ENCODE data around the gene EPB41L3. TPM values are rescaled to one million over a fixed set of nuclear protein-coding genes. Genes with fewer than 3 reads are reported as not detected.
A peak's percentile ranks its signal among the peaks of the same experiment; 100 is the strongest.

EPB41L3 gene
- total and polyA plus RNA-seq, 3 donors from 2014 or later = 152 to 403 (median 274) TPM

GRCh38 chr18:5530629-5531178, 13.1 kb downstream of the EPB41L3 start:
- DNase-seq = no peak
- no peaks in the 10 kb centered on the region for H3K36me3 ChIP-seq (ENCODE audit: low read depth, missing control alignments)
- 76 to 78% methylated on average over 8 of the region's 8 CpGs for WGBS, 2 donors
- no peaks in the 10 kb centered on the region for H3K9me3 ChIP-seq
- H3K4me3 ChIP-seq = no peak overlapping the region
- intact Hi-C loops (cut with DNase I; ENCODE audit: low total_unique reads) = no loop called here
- H3K4me1 ChIP-seq = peaks cover 10% of the 10 kb centered on the region
- TF ChIP-seq POLR2A (IDR thresholded peaks at IDR 0.05) = no peak
- TF ChIP-seq CTCF (IDR thresholded peaks at IDR 0.05) = no peak
- no peak overlapping the region for H3K27ac ChIP-seq
- no peaks in the 10 kb centered on the region for H3K27me3 ChIP-seq

DNA sequence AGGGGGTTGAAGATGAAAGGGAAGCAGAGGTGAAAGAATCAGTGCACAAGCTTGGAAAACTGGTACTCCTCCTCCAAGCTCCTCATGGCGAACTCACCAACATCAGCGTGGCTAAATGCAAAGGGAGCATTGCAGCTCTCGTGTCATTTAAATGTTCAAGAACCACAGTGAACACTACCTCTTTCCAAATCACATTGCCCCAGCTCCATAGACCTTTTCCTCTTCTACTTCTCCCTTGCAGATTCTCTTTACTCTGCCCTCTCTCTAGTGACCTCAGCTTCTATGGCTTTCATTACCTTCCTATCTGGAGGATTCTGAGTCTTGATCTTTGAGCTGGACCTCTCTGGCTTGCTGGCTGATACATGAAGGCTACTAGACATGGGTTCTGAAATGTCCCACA, 14.3 kb downstream of the EPB41L3 start:
- WGBS, 2 donors = 83 to 90% methylated on average over 3 of the region's 3 CpGs
- intact Hi-C loops (cut with DNase I; ENCODE audit: low total_unique reads) = no loop called here
- no peak overlapping the region for H3K4me3 ChIP-seq
- TF ChIP-seq POLR2A (IDR thresholded peaks at IDR 0.05) = no peak
- no peak for TF ChIP-seq CTCF (IDR thresholded peaks at IDR 0.05)
- DNase-seq = no peak
- no peak overlapping the region for H3K27ac ChIP-seq
- peaks cover 10% of the 10 kb centered on the region for H3K4me1 ChIP-seq
- H3K9me3 ChIP-seq = no peaks in the 10 kb centered on the region
- H3K27me3 ChIP-seq = no peaks in the 10 kb centered on the region
- H3K36me3 ChIP-seq (ENCODE audit: low read depth, missing control alignments) = no peaks in the 10 kb centered on the region

GRCh38 chr18:5527603-5528002, 16.2 kb downstream of the EPB41L3 start:
- TF ChIP-seq POLR2A (IDR thresholded peaks at IDR 0.05) (no peak), CTCF (IDR thresholded peaks at IDR 0.05) (no peak)
- H3K27me3 ChIP-seq = no peaks in the 10 kb centered on the region
- no peaks in the 10 kb centered on the region for H3K36me3 ChIP-seq (ENCODE audit: low read depth, missing control alignments)
- 27 to 47% methylated on average over 6 of the region's 6 CpGs for WGBS, 2 donors
- H3K27ac ChIP-seq = no peak overlapping the region
- H3K9me3 ChIP-seq = no peaks in the 10 kb centered on the region
- H3K4me3 ChIP-seq = no peak overlapping the region
- DNase-seq = peak; percentile 41
- H3K4me1 ChIP-seq = peaks cover 5% of the 10 kb centered on the region
- intact Hi-C loops (cut with DNase I; ENCODE audit: low total_unique reads) = no loop called here

DNA sequence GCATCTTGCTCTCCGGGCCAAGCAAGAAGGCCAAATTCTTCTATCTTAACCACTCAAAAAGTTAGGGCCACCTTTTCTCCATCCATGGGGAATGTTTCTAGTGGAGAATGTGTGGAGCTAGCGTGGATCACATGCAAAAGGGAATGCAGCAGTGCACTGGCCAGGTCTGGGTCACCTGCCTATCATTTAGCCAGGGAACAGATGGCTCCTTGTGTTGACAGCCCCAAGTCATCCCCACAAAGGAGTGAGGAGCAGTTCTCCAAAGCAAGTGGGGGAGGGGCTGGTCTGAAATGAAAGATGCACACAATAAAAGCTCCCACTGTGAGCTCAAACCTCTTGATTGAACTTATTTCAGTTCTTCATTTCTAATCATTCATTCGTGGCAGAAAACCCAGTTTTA, 19.1 kb downstream of the EPB41L3 start:
- Histone ChIP-seq H3K27me3 (no peaks in the 10 kb centered on the region), H3K4me1 (peaks cover 4% of the 10 kb centered on the region), H3K4me3 (no peak overlapping the region), H3K27ac (no peak overlapping the region), H3K9me3 (no peaks in the 10 kb centered on the region), H3K36me3 (ENCODE audit: low read depth, missing control alignments) (no peaks in the 10 kb centered on the region)
- DNase-seq = no peak
- intact Hi-C loops (cut with DNase I; ENCODE audit: low total_unique reads) = no loop called here
- no peak for TF ChIP-seq CTCF (IDR thresholded peaks at IDR 0.05)
- no peak for TF ChIP-seq POLR2A (IDR thresholded peaks at IDR 0.05)
- 92 to 94% methylated on average over 3 of the region's 3 CpGs for WGBS, 2 donors

DNA sequence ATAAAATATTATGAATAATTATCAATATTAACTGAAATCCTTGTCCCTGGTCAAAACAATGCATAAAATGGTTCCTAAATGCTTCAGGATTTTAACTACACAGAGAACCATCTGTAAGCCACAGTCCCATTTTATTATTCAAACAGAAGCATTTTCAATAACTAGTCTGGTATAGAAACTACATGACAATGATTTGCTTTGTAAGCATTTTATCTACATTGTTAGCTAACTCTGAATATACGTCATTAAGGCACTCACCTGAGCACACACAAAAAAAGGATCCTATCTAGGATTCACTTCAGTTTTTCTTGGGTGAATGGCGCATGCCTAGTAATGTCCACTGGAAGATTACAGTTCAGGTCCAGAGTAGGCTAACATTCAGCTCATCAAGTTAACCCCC, 22.8 kb downstream of the EPB41L3 start:
- intact Hi-C loops (cut with DNase I; ENCODE audit: low total_unique reads) = no loop called here
- H3K4me3 ChIP-seq = no peak overlapping the region
- H3K4me1 ChIP-seq = peaks cover 25% of the 10 kb centered on the region
- peak overlapping the region; percentile 56 to 67 for H3K27ac ChIP-seq
- WGBS, 2 donors = 79 to 85% methylated on average over 2 of the region's 2 CpGs
- TF ChIP-seq CTCF (IDR thresholded peaks at IDR 0.05) (no peak), POLR2A (IDR thresholded peaks at IDR 0.05) (no peak)
- no peaks in the 10 kb centered on the region for H3K9me3 ChIP-seq
- no peak for DNase-seq
- no peaks in the 10 kb centered on the region for H3K27me3 ChIP-seq
- no peaks in the 10 kb centered on the region for H3K36me3 ChIP-seq (ENCODE audit: low read depth, missing control alignments)
